ENCODE data around the gene PUS1.
A peak's percentile ranks its signal among the peaks of the same experiment; 100 is the strongest.
"Not testable (repeated sequence)": the region's sequence is repeated elsewhere in the genome, so short reads cannot be mapped to it uniquely, and the experiment has no call there.

The PUS1 gene

DNA sequence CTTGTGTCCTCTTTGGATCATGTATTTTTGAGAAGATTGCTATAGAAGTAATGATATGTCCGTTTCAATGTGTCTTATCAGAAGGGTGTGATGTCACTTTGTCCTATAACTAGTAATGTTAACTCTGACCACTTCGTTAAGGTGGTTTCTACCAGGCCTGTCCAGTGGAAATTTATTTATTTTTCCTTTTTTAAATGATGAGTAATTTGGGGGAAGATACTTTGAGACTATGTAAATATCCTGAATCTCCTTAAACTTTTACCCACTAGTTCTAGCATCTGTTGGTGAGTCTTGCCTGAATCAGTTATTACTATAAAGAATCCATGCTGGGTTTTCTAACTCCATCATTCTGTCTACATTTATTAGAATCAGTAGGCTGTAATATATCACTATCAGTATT lies 36.0 kb downstream of the PUS1 start:
- no peak for DNase-seq

DNA sequence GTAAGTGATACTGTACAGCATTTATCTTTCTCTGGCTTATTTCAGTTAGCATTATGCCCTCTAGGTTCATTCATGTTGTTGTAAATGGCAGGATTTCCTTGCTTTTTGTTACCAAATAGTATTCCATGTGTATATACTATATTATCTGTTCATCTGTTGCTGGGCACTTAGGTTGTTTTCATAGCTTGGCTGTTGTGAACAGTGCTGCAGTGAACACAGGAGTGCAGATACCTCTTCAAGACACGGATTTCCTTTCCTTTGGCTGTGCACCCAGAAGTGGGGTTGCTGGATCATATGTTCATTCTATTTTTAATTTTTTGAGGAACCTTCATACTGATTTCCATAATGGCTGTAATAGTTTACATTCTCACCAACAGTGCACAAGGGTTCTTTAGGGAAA lies 42.1 kb downstream of the PUS1 start:
- no peak for DNase-seq

DNA sequence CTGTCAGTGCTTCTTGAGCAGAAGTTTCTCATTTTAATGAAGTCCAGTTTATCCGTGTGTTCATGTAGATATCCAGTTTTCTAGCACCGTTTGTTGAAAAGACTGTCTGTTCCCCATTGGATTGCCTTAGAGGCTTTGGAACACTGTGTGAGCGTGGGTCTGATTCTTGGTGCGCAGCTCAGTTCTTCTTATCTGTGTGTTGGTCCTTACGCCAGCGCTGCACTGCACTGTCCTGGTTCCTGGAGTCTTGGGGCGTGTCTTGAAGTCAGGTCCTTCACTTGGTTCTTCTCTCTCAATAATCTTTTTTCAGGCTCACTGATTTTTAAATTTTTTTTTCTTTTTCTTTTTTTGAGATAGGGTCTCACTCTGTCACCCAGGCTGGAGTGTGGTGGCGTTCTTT lies 46.2 kb downstream of the PUS1 start:
- no peak for DNase-seq

DNA sequence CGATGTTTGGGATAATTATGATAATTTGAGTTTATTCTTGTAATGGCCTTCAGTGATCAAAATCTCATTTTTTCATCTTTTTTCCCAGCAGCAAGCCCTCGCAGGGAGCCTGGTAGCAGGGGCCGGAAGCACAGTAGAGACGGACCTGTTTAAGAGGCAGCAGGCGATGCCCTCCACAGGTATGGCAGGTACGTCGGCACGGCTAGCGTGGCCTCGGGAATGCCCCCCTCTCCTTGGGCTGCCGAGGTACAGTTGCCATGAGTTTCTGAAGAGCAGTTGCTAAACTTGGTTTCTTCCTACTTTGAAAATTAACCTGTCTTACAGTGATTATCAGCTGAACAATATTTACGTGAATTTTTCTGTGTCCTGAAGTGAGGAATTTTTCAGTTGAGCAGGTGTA lies 50.5 kb downstream of the PUS1 start:
- no peak for DNase-seq

DNA sequence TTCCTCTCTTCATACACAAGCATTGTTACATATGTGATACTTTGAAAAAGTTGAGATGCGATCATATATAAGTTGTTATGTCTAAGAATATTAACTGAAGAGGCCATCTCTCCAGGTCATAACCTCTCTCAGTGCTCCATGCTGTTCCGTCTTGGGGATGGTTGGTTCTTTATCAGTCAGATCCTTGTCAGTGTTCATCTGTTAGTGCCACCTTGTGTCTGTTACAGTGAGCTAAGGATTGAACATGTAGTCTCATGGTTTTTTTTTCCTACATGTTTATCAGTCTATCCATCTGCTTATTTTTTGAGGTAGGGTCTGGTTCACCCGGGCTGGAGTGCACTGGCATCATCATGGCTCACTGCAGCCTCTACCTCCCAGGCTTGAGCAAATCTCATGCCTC lies 51.2 kb downstream of the PUS1 start:
- no peak for DNase-seq

DNA sequence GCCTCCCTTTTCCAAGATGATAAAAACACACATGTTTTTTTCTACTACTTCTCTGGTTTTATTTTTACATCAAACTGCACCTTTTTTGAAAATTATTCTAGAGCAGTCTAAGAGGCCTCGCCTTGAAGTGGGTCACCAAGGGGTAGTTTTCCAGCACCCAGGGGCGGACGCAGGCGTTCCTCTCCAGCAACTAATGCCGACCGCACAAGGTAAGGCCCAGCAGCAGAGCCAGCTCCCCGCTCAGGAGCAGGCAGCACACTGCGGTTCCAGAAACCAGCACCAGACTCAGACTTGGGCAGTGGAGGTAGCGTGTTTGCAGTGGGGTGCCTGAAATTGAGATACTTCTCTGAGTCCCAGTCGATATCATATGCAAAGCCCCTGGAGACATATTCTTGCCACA lies 52.3 kb downstream of the PUS1 start:
- no peak for DNase-seq

DNA sequence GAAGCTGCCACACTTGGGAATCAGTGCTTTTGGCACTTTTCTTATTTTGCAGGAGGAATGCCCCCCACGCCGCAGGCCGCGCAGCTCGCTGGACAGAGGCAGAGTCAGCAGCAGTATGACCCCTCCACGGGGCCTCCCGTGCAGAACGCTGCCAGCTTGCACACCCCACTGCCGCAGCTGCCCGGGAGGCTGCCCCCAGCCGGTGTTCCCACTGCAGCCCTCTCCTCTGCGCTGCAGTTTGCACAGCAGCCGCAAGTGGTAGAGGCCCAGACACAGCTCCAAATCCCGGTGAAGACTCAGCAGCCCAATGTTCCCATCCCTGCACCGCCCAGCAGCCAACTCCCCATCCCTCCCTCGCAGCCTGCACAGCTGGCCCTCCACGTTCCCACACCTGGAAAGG lies 53.0 kb downstream of the PUS1 start:
- no peak for DNase-seq

DNA sequence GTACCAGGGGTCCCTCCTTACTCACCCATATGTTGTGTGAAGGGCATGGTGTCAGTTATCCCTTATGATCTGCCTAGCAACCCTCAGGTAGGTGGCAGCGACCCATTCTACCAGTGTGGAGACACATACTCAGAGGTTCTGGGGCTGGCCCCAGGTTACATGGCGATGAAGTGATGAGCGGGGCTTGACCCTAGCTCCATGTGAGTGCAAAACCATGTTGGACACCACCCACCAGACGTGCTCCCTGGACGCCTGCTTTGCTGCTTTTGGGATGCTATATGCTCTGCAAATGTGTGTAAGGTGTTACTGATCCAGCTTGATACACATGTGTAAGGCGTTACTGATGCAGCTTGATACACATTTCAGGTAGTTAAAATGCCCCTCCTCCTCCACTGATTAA lies 54.0 kb downstream of the PUS1 start:
- DNase-seq: no peak

DNA sequence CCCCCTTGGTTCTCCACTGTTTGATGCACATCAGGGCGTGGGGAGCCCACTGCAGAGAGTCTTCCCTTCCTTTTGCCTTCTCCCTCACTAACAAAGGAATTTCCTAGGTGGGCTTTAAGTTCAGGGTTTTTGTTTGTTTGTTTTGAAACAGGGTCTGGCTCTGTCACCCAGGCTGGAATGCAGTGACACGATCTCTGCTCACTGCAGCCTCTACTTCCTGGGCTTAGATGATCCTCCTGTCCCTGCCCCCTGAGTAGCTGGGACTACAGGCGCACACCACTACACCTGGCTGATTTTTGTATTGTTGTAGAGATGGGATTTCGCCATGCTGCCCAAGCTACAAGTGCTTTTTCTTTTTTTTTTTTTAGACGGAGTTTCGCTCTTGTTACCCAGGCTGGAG lies 54.5 kb downstream of the PUS1 start:
- DNase-seq: no peak

DNA sequence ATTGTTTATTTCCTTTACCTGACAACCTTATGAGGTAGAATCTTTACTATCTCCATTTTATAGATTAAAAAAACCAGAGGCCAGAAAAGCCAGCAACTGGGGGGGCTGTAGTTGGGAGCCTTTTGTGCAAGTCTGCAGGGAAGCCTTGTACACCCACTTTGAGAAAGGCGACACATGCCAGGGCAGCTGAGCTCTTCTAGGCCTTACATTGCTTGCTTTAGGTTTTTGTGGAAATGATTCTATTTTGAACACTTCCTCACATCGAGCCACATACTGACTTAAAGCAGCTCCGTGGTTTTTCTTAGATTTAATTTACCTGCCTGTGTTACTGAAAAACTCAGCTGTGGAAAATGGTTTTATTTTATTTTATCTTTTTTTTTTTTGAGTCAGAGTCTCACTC lies 55.3 kb downstream of the PUS1 start:
- no peak for DNase-seq

DNA sequence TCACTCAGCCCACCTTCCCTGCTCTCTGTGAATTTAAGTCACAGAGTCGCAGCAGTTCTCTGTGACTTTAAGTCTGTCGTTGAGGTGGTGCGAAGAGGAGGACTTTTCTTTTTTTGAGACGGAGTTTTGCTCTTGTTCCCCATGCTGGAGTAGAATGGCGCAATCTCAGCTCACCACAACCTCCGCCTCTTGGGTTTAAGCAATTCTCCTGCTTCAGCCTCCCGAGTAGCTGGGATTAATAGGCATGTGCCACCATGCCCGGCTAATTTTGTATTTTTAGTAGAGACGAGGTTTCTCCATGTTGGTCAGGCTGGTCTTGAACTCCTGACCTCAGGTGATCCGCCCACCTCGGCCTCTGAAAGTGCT lies 56.4 kb downstream of the PUS1 start:
- not testable (repeated sequence) for DNase-seq

DNA sequence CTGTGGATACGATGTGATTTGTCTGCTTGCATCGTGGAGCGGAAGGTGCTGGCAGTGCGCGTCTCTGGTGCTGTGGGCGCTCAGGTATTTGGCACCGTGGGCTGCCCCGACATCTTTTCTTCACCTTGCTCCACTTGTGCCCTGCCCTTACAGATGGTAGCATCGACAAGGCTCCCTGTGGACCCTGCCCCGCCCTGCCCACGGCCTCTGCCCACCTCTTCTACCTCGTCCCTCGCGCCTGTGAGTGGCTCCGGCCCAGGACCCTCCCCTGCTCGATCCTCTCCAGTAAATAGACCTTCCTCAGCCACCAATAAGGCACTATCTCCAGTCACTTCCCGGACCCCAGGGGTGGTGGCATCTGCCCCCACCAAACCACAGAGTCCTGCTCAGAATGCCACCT lies 57.3 kb downstream of the PUS1 start:
- no peak for DNase-seq

DNA sequence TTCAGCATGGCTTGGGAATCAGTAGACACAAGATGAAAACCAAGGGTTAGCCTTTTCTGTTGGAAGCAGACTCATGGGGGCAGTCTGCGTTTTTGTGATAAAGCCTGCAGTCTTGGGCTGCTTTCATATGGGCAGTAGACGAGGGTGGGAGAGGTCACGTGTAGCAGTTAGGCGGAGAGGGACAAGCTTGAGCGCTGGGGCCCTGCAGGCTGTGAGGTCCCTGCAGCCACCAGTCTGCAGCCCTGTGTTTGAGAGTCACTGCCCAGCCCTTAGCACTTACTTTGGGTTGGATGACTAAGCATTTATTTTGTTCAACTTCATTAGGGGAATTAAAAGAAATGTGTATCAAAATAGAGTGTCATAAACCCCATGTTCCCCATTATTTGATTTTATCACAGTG lies 57.8 kb downstream of the PUS1 start:
- DNase-seq: no peak

DNA sequence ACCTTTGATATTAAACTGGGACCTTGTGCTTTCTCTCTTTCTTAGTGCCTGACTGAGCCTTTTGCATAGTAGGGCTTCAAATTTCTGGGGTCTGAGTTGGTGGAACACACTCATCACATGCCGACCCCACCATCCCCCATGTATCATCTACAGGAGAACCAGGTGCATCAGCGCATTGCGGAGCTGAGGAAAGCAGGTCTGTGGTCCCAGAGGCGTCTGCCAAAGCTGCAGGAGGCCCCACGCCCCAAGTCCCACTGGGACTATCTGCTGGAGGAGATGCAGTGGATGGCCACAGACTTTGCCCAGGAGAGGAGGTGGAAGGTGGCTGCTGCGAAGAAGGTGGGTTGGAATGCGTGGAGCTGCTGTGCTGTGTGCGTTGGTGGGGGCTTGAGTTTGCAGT lies 58.5 kb downstream of the PUS1 start:
- no peak for DNase-seq

DNA sequence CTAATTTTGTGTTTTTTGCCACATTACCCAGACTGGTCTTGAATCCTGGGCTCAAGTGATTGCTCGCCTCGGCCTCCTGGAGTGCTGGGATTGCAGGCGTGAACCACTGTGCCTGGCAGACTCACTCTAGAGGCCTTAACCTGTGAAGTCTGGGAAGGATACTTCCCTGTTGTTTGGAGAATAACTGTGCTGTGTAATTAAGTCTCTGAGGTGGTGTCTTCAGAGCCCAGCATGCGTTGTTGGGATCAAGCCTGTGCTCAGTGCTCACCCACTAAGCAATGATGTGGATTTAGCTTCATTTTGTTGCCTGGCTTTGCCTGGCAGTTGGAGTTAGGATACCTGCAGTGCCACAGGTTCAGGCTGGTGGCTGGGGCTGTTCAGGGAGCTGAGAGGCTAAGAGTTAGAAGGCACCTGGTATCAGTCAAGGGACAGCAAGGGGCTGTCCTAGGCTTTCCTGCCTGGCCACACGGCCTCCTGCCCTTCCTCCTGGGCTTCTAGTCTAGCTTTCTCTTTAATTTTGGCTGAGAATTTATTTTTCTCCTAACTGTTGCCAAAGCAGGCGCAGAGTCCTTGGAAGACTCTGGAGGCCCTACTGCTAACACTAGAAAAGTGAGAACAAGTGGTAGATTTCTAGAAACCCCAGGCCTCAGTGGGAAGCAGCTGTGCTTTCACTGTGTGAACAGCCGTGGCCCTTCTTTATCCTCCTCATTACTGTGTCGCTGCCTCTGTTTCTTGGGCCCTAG lies 59.1 kb downstream of the PUS1 start:
- DNase-seq: no peak

DNA sequence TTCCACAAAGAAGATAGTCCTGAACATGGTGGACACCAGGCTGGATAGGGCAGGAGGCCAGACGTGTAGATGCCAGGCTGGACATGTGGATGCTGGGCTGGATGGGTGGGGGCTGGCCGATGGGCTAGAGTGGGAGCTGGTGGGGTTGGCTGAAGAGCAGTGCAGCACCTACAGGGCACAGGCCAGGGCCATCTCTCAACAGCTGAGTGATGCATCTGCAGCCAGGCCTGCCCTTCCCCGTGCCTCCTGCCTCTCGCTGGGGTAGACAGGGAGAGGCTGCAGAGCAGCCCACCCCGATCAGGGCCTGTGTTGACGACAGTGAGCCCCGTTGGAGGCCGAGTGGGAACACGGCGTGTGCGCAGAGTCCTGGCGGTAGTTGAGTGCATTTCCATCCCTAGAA lies 59.9 kb downstream of the PUS1 start:
- no peak for DNase-seq

DNA sequence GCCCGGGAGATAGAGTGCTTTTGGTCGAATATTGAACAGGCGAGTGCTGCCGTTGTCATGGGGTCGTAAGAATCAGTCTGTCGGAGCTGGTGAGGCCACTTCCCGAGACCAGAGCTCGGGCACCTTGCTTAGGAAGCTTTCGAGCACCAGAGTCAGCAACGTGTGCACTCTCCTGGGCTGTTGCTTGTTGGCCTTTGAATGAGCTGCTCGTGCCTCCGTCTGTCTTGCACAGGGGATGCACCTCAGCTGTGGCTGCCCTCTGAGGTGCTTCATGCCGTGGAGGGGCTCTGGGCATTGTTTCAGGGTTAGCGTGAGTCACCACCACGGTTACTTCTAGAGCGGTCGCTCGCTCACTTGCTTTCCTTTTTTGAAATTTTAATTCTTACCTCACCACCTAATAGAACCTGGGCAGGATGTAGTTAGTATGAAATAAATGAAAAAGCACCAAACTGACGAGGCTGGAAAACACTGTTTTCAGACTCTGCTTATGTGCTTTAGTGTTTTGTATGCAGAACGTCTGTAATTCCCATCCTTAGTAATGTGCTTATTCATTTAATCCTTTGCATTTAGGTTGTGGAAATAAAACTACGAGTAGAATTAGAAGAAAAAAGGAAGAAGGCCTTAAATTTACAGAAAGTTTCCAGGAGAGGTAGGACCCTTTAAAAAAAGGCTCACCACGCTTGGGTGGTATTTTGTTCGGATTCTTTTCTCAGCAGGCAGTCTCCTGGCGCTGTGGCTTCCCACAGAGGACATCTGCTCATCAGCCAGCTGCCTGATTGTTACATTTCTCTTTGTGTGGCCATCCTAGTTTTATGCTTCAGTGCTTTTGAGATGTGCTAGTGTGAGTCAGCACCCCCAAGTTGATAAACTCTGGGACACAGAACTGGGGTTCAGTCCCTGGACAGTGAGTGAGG lies 61.2 kb downstream of the PUS1 start:
- DNase-seq: peak; percentile 49

DNA sequence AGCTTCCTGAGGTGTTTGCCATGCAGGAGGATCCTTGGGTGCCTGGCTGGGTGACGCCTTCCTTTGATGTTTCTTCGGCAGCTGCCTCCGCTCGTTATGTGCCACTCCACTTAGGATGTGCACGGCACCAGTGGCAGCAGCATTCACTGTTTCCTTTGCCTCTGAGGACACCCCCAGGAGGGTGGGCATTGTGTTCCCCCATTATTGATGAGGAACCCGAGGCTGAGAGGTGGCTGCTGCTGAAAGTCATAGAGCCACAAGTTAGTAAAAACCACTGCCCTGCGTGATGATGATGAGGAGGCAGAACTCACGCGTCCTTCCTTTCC lies 61.9 kb downstream of the PUS1 start:
- no peak for DNase-seq

DNA sequence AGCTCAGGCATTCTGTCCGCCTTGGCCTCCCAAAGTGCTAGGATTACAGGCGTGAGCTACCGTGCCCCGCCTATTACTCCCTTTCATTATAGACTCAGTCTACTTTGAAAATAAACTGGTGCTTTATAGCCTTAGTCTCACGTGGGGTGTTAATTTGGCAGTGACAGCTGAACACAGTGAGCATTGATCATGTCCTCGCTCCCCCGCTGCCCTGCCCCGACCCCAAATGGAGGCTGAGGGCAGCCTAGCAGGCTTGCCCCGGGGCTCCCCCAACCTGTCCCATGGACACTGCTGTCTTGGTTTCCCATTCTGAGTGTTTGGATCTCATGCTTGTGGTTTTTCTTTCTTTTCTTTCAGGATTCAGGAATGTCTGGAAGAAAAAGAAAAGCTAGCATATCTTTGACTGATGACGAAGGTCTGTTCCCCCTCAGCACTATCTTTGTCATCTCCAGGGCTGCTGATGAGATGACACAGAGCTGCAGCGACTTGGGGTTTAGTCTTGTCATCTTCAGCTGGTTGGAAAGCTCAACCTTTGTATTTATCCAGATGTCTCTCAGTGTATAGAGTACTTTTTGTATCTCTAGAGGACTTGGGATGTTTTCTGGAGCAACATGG lies 62.8 kb downstream of the PUS1 start:
- no peak for DNase-seq

DNA sequence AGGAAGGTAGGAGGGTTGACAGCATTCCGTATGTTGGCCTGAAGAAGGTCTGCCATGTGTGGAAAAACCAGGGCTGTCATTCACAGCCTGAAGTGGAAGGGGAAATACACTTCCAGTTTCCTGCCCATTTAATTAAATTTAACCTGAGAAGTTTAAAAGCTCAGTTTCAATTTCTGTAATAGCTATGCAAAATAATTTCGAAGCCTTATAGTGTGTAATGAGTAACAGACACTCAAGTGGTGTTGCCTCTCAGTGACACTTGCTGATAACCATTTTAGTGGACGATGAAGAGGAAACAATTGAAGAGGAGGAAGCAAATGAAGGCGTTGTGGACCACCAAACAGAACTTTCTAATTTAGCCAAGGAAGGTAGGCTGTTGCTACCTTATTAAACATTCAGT lies 65.5 kb downstream of the PUS1 start:
- DNase-seq: no peak

All from NCI-H1092 treated with DMSO at 0.1 percent for 48 hours (cell line).